HG03520 (cell line): ENCODE data around the gene PIP4K2A.
"Not testable (repeated sequence)": the region's sequence is repeated elsewhere in the genome, so short reads cannot be mapped to it uniquely, and the experiment has no call there.

Experiments
- ATAC-seq: cut with Tn5 transposase; IDR thresholded peaks from one replicate; pipeline ENCODE4 v1.9.1; 2021; ENCODE audit warnings: mild to moderate bottlenecking, moderate library complexity; ENCODE audit not compliant: unreplicated experiment

Gene PIP4K2A

DNA sequence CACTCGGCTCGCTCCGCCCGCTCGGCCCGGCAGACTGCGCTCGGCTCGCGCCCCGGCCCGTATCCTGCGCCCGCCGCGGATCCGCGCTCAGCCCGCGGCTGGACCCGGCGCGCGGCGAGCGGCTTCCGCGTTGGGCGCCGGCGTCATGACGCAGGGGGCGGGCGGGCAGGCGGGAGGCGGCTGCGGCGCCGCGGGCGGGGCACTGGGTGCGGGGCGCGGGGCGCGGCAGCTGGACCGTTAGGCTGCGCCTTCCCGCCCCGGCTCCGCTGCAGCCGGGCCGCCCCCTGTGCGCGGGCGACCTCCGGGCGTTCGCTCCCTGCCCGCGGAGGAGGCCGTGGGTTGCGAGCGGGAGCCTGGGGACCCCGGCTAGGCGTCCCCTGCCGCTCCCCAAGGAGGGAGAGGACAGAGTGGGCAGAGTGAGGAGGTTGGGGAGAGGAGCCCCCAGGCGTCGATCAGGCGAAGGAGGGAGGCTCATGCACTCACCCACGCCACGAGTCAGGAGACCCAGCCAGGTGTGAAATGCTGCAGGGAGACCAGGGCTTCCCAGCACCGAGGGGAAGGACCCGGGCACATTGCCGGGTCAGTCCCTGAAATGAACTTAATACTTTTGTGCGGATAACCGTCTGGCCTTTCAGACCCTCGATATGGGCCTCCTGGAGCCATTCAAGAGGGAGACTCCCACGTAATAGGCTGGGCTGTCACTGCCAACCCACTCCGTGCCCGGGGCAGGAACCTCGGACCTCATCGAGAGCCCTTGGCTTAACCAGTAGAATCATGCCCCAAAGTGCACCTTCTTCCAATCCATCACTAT is at the start of gene PIP4K2A:
PIP4K2A (minus strand) TSS at position 100 of the 811 bp plus-strand sequence. CDS start 252 bp downstream, outside the sequence.
- ATAC-seq, result peak; percentile 58

DNA sequence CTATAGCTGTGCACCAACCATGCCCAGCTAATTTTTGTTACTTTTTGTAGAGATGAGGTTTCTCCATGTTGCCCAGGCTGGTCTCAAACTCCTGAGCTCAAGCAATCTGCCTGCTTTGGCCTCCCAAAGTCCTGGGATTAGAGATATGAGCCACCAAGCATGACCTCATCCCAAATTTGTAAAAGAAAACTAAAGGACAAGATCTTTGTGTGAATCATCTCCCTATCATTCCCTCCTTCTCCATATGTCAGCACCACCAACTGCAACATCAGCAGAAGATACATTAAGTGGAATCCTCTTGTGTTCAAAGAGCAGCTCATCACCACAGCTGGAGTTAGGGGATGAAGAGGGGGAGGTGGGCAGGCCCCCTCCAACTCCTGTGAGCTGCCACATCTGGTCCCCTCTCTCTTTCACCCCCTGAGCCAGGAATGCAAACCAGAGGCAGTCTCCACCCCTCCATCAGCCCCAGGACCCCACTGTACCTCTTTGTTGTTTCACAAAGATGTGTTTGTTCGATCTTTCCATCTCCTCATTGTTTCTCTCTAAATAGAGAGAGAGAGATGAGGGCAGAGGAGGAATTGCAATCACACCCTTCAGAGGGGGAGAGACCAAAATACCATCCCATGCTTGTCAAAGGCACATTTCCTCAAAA is 47.3 kb upstream of the PIP4K2A start:
- no peak for ATAC-seq

DNA sequence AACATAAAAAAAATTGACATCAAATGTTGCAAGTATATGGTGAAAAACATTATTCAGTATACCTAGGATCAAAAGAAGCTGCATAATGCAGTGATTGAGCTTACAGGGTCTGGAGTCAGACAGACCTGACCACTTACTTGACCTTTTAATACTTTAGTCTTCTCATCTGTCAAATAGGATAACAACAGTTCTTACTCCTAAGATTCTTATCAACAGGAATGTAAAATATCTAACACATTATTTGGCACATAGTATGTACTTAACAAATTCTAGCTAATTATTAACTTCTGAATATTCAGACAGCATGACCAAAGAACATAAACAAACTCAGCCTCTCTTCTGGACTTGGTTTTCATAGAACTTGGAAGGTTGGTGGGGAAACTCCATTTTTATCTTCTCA is 45.6 kb upstream of the PIP4K2A start:
- ATAC-seq, result no peak

DNA sequence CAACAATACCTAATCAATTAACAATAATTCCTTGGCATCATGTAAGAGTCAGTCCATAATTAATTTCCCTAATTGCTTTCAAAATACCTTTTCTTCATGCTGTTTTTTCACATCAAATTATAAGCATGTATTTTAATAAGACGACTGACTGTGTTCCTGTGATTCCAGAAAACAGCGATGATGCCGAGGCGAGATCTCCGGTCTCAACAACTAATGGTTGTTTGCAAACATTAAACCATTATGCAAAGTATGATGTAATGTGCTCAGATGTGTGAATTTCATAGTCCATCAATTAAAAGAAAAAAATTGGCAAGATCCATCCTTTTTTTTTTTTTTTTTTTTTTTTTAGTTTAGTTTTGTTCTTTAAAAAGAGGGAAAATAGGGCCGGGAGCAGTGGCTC is 44.5 kb upstream of the PIP4K2A start:
- ATAC-seq, result no peak

DNA sequence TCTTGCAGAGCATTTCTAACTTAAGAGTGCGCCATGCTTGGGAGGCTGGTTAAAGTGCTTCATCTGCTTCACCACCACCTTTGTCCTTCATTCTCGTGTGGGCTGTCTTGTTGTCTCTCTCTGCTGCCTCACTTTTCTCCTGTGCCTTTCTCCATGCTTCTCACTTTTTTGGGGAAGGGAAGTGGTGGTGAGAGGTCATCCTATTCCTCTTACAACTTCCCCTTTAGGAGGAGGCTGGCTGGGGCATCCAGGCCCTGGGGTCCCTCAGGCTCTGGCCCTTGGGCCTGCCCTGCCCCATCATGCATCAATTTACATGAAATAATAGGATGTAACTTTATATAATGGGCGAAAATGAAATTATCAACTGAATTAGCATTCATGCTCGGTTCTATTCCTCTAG is 39.9 kb upstream of the PIP4K2A start:
- no peak for ATAC-seq

DNA sequence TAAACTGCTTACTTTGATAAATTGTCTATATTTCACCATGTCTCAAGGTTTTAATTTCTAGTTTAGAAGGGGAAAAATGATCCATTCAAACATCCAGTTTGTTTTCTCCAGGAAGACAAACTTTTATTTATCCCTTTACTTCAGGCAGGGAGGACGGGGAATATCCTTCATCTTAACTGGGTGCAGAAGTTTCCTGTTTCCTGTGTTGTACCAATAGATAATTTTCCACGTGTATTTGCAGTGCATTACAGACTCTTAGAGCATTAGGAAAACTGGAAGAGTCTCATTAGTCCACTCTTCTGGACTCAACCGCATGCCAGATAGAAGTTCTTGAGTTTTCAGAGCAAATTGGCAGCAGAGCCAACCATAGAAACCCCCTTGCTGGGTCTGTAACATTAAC is 39.4 kb upstream of the PIP4K2A start:
- no peak for ATAC-seq

DNA sequence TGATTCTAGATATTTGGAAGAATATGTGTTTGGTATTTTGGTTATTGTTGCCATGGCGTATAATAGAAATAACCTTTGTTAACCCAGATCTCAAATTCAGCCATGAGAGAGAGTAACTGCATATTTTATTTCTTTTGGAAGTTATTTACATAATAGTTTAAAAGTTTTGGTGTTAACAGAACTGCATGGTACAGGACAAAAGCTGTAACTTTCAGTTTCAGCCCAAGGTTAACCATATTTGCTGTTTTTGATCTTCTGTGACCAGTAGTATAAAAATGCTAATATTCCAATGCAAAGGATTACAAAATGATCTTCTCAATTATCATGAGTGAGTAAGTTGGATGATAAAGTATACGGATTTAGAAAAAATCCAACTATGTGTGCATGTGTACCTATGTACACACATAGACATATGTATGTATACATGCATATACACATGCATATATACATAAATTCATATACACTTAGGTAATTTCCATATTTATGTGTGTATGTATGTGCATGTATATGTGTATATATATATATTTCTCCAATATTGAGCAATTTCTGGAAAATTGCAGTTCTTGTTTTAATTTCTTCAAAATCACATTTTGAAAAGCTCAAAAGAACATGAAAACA is 38.0 kb upstream of the PIP4K2A start:
- no peak for ATAC-seq

DNA sequence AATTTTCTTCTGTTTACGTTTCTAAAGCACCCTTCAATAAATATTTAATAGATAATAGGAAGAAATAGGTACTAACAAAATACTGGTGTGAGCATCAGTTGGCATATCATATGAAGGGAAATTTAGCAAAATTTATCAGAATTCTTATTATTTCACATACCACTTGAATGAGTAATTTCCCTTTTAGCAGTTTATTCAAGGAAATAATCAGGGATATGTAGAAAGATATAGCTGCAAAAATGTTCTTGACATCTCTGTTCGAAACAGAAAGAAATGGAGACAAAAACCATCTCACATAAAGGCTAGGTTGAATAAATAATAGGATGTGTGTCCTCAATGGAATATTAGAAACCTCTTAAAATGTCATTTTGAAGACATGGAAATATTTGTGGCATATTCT is 35.8 kb upstream of the PIP4K2A start:
- ATAC-seq, result no peak

DNA sequence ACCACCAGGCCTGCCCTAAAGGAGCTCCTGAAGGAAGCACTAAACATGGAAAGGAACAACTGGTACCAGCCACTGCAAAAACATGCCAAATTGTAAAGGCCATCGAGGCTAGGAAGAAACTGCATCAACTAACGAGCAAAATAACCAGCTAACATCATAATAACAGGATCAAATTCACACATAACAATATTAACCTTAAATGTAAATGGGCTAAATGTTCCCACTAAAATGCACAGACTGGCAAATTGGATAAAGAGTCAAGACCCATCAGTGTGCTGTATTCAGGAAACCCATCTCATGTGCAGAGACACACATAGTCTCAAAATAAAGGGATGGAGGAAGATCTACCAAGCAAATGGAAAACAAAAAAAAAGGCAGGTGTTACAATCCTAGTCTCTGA is 30.5 kb upstream of the PIP4K2A start:
- ATAC-seq, result not testable (repeated sequence)

DNA sequence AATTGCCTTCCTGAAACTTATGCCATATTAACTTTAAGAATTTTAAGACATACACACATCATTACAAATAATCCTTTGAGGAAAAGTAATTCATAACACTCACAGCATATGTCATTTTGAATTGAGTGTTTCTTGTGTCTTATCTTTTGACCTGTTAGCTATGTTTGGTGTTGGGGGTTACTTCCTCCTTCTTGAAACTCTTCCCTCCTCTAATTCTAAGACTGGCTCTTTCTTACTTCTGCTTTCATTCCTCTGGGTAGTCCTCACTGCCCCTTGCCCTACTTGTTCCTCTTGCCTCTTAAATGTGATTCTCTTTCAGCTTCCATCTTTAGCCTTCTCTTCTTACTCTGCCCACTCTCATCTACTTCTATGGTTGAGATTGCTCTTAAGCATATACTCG is 28.3 kb upstream of the PIP4K2A start:
- peak; percentile 99 for ATAC-seq

DNA sequence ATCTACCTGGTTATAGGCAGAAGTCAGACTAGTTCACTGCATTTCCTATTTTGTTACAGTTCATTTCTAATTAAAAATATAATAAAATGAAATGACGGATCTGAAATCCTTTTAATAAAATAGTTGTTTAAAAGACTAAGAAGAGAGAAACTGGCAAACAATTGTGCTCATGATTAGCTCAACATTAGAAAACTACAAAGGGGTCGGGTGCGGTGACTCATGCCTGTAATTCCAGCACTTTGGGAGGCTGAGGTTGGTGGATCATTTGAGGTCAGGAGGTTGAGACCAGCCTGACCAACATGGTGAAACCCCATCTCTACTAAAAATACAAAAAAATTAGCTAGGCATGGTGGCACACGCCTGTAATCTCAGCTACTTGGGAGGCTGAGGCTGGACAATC is 27.3 kb upstream of the PIP4K2A start:
- not testable (repeated sequence) for ATAC-seq

DNA sequence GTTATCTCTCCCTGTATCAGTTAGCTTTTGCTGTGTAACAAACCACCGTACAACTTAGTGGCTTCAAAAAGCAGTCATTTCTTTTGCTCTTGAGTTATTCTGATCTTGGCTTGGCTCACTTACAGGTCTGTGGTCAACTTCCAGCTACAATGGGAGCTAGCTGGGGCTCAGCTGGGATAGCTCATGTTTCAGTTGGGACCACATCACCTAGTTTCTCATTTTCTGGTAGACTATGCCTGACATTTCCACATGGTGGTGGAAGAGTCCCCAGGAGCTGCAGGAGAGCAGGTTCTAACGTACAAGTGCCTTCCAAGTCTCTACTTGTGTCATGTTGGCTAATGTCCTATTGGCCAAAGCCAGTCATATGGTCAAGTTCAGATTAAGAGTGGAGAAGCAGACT is 25.8 kb upstream of the PIP4K2A start:
- no peak for ATAC-seq

DNA sequence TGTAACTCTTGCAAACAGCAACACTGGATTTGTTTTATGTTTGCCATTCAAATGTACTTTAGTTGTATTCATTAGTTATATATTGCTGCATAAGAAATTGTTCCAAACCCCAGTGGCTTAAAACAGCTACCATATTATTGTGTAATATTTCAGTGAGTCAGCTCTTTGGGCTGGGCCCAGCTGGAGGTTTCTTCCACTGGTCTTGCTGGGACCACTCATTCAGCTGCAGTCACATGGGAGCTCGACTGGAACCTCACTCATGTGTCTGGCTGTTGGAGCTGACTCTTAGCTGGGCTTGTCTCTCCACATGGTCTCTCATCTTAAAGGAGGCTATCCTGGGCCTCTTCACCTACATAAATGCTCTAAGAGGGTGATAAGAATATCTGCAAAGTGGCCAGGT is 23.2 kb upstream of the PIP4K2A start:
- ATAC-seq, result no peak

DNA sequence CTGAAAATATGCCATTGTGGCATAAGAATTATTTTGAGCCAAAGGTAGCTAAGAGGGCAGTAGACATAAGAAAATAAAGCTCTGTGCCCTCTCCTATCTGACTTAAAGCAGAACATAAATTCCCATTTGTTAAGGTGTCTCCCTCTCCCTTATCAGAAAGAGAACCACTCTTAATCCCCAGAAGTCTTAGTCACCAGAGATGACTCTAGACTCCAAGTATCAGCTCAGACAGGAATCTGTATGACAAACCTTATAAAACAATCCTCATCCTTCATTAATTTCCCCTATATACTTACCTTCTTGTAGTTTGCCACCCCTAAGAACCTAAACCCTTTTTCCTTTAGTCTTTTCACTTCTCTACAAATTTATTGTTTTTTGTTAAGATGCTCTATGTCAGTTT is 21.8 kb upstream of the PIP4K2A start:
- no peak for ATAC-seq

DNA sequence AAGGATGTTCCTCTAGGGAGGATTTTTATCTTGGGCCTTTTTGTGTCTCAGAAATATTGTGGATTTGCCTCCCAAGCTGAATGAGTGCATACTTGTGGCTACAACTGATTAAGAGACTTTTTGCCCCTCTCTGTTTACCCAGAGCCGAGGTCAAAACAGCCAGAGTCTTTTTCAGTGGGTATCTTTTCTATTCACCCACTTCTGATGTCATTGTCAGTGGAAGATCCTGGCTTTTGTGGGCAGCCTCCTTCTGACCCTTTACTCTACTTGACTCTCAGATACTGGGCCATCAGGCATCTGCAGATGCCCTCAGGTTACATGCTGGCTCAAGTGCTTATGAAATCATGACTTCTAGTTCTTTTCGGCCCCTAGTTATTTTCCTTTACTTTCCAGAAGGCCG is 19.6 kb upstream of the PIP4K2A start:
- no peak for ATAC-seq

DNA sequence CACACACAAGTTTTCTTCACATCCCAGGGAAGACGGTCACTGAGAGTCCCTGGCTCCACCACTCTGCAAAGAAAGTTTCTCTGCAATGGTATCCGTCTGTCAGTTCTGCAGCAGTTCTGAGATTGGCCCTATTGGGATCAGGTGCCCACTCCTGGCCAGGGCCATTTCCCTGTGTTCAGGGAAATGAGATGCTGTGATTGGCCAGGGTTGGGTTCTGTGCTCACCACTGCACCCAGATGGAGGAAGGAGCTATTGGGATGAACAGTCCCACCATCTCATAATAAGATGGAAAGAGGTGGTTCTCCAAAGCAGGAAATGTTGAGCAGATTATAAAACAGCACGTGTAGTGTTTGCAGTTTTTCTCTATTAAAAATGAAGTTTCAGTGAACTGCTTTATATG is 13.3 kb upstream of the PIP4K2A start:
- ATAC-seq, result no peak

DNA sequence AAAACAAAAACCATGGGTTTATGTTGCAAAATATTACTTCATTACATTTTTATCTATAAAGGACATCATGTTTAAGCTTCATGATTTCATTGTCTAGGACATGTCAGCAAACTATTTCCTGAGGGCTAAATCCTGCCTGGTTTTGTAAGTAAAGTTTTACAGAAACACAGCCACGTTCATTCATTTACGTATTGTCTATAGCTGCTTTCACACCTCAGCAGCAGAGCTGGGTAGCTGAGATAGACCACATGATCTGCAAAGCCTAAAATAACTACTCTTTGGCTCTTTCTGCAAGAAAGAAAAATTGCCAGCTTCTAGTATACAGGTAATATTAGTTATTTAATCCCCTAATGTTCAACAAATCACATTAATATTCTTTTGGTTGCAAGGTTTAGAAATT is 12.7 kb upstream of the PIP4K2A start:
- ATAC-seq, result no peak

DNA sequence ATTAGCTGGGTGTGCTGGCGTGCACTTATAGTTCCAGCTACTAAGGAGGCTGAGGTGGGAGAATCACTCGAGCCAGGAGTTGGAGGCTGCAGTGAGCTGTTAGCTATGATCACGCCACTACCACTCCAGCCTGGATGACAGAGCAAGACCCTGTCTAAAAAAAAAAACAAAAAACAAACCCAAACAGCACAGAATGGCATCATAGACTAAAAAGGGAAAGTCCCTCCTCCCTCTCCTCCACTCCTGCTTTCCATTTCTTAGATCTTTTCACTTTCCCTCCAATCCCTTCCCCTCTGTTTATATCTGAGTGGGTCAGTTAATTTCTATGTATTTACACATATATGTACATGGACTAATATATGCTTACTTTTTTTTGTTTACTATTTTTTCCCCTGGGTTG is 10.4 kb upstream of the PIP4K2A start:
- no peak for ATAC-seq

DNA sequence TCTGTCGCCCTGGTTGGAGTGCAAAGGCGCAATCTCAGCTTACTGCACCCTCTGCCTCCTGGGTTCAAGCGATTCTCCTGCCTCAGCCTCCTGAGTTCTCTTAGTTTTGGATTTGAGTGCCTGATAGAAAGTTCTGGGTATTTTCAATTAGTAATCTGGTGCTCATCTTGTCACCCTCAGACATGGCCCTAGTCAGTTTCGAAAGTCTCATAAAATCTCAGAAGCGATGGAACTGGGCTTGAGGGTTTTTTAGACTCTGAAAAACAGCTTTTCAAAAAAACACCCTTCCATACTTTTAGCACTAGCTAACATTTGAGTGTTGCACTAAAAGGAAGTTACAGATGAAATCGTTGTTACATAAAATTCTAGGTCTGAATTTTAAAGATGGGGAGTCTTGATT is 9.4 kb upstream of the PIP4K2A start:
- peak; percentile 60 for ATAC-seq

DNA sequence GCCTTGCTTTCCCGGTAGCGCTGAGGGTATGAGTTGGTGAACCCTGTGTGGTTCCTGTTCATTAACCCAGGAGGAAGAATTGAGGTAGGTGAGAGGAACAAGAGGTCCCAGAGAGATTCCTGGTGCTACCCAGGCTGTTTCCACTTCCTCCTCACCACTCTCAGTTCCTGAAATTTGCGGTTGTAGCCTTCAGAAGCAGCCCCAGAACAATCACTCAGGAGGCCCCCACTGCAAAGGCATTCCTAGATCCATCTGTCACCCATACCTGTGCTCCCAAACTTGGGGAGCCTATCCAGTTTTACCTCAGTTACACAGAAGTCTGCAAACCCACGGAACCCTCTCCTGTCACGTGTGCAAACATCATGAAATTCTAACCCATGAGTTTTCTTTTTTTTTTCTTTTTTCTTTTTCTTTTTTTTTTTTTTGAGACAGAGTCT is 9.0 kb upstream of the PIP4K2A start:
- peak; percentile 66 for ATAC-seq

DNA sequence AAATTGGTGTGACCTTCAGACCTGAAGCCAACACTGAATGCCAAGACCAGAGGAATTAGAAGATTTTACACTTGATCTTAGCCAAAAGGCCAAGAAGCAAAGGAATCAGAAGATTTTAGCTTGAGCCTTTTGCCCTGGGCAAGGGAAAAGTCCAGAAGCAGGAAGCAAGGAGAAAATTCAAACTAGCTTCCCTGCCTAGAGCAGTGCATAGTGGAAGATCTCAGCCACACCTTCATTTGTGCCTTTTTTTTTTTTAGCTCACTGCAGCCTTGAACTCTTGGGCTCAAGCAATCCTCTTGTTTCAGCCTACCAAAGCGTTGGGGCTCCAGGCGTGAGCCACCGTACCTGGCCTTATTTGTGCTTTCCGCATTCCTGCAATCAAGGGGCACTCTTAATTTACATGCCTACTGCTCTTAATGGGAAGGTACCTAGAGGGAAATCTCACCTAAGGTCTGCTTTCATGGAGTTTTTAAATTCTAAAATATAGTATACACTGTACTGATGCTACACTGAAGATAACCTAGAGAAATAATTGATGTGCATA is 8.3 kb upstream of the PIP4K2A start:
- ATAC-seq, result no peak

DNA sequence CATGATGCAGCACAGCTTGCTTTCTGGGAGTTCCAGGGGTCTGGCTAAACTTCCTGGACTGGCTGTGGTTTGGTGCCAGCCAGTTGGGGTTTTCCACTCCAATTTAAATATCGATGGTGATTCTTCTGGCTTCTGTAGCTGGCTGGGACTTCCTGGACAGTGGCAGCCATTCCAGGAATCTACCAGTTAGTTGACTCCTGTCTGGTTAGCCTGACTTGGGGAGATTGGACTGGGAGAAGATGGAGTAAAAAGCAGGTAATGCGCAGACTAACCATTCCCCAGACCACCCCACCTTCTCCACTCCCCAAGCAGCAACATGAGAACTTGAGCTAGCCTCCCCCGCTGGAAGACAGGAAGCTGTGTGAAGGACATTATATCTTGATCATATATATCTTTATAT is 6.3 kb upstream of the PIP4K2A start:
- ATAC-seq, result no peak
